ENCODE measurements around the gene LCP2. TPM values are rescaled to one million over a fixed set of nuclear protein-coding genes. Genes with fewer than 3 reads are reported as not detected.
"Not testable (repeated sequence)": the region's sequence is repeated elsewhere in the genome, so short reads cannot be mapped to it uniquely, and the experiment has no call there.

Gene LCP2
- total RNA-seq, 4 donors from 2014 or later: 27.5 to 53.8 (median 47.3) TPM

DNA sequence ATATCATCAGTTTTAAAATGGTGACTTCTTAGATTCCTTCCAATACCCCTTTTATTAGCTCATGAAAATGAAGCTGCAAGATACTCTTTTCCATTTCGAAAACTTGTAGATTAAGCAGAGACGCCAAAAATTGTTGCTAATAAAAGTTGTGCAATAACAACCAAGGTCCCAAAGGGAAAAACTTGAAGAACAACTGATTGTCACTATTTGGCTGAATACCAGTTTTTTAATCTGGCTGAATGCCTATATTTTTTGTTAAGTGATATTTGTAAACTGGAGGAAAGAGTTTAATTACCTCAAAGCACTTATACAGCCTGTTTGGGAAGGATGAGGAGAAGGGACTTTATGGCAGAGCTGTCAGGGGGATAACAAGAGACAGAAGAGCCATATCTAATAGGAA, 50.2 kb downstream of the LCP2 start:
- Histone ChIP-seq H3K27me3 (no peaks in the 10 kb centered on the region), H3K4me1 (peaks cover 0 to 39% (median 5%) of the 10 kb centered on the region in 4 donors), H3K27ac (peak overlapping the region in 2 of 4 donors; percentile 55 to 66), H3K36me3 (no peaks in the 10 kb centered on the region), H3K9me3 (no peaks in the 10 kb centered on the region), H3K4me3 (no peak overlapping the region)
- DNase-seq (ENCODE audit: low spot score in 2 of 2): no peak
- TF ChIP-seq EP300 (IDR thresholded peaks at IDR 0.05): peak in 1 of 2 donors; percentile 68
- TF ChIP-seq, protein P1, sequence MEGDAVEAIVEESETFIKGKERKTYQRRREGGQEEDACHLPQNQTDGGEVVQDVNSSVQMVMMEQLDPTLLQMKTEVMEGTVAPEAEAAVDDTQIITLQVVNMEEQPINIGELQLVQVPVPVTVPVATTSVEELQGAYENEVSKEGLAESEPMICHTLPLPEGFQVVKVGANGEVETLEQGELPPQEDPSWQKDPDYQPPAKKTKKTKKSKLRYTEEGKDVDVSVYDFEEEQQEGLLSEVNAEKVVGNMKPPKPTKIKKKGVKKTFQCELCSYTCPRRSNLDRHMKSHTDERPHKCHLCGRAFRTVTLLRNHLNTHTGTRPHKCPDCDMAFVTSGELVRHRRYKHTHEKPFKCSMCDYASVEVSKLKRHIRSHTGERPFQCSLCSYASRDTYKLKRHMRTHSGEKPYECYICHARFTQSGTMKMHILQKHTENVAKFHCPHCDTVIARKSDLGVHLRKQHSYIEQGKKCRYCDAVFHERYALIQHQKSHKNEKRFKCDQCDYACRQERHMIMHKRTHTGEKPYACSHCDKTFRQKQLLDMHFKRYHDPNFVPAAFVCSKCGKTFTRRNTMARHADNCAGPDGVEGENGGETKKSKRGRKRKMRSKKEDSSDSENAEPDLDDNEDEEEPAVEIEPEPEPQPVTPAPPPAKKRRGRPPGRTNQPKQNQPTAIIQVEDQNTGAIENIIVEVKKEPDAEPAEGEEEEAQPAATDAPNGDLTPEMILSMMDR (IDR thresholded peaks at IDR 0.05): no peak
- WGBS, 2 donors: 54 to 56% methylated on average over 2 of the region's 2 CpGs

DNA sequence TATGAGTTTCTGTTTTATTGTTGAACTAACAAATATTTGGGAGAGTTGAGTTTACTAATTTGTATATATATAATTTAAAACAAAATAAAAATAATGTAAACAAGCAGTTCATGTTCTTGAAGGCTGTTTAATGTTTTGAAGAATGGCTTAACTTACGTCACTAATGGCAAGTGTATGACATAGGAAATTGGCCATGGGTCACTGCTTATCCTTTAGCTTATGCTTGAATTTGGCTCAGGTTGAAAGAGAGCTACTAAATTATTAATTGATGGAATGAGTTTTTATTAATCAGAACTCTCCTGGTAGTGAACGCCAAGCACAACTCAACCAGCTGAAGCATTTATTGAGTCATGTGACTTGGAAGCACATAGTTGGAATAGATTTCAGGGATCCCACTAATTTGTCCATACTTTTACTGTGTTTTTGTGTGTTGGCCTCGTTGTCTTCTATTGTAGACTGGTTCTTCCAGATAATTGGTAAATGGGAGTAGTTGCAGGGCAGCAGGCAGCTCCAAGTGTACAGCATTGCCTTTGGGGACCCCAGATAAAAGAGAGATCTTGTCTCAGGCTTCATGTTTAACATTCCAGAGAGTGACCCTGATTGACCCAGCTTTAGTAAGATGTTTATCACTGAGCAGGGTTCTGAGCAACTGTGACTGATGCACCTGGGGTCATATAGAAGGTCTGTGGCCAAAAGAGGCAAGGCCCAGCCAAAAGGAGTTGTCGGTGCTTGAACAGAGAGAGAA, 51.3 kb downstream of the LCP2 start:
- no peaks in the 10 kb centered on the region for H3K27me3 ChIP-seq
- no peak for DNase-seq (ENCODE audit: low spot score in 2 of 2)
- peaks cover 0 to 29% (median 2%) of the 10 kb centered on the region in 4 donors for H3K4me1 ChIP-seq
- no peak overlapping the region for H3K4me3 ChIP-seq
- TF ChIP-seq POLR2A (IDR thresholded peaks at IDR 0.05): no peak
- peak overlapping the region in 1 of 4 donors; percentile 53 for H3K27ac ChIP-seq
- no peaks in the 10 kb centered on the region for H3K36me3 ChIP-seq
- 67 to 70% methylated on average over 4 of the region's 4 CpGs for WGBS, 2 donors
- no peaks in the 10 kb centered on the region for H3K9me3 ChIP-seq

- H3K4me3 ChIP-seq; DNase-seq (ENCODE audit: low spot score in 2 of 2); H3K27ac ChIP-seq; H3K27me3 ChIP-seq; H3K9me3 ChIP-seq; H3K36me3 ChIP-seq: not testable (repeated sequence)
- peaks cover 0 to 27% (median 2%) of the 10 kb centered on the region in 4 donors for H3K4me1 ChIP-seq
- 87 to 95% methylated on average over 19 to 23 of the region's 23 CpGs for WGBS, 2 donors
These were observed 52.1 kb downstream of the LCP2 start for GRCh38 chr5:170245436-170245835.

DNA sequence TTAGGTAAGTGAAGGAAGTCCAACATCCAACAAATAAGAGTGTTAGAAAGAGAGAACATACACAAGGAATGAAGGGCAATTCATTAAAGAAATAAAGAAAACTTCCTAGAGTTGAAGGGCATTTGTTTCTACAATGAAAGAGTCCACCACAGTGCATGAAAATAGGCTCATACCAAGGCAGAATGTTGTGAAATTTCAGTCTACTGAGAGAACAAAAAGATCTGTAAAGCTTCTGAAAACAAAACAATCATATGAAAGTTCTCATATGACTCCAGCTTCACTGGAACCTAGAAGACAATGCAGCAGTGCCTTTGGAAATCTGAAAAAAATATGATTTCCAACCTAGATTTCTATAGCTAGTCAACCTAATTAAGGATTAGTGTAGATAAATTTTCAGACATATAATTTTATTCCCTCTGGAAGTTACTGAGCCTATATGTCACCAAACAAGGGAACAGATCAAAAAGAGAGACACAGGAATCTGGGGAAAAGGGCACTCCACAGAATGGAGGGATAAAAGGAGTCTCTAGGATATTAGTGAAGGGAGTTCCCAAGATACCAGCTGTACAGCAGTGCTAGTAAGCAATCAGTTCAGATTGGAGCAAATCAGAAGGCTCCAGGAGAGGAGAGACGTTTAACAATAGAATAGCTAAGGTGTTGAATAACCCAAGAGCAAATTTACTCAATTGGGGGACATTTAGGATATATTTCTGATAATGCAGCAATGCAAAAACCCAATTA, 59.0 kb downstream of the LCP2 start:
- peaks cover 0 to 21% (median 3%) of the 10 kb centered on the region in 4 donors for H3K4me1 ChIP-seq
- TF ChIP-seq EP300 (IDR thresholded peaks at IDR 0.05) (peak; percentile 58 to 78), POLR2A (IDR thresholded peaks at IDR 0.05) (no peak)
- TF ChIP-seq, protein P1 (IDR thresholded peaks at IDR 0.05): no peak
- no peak for DNase-seq (ENCODE audit: low spot score in 2 of 2)
- 41 to 47% methylated on average over 1 of the region's 1 CpG for WGBS, 2 donors
- peak overlapping the region; percentile 45 to 87 (median 68) for H3K27ac ChIP-seq
- H3K27me3 ChIP-seq: no peaks in the 10 kb centered on the region
- H3K9me3 ChIP-seq: no peaks in the 10 kb centered on the region
- H3K4me3 ChIP-seq: no peak overlapping the region
- H3K36me3 ChIP-seq: no peaks in the 10 kb centered on the region

DNA sequence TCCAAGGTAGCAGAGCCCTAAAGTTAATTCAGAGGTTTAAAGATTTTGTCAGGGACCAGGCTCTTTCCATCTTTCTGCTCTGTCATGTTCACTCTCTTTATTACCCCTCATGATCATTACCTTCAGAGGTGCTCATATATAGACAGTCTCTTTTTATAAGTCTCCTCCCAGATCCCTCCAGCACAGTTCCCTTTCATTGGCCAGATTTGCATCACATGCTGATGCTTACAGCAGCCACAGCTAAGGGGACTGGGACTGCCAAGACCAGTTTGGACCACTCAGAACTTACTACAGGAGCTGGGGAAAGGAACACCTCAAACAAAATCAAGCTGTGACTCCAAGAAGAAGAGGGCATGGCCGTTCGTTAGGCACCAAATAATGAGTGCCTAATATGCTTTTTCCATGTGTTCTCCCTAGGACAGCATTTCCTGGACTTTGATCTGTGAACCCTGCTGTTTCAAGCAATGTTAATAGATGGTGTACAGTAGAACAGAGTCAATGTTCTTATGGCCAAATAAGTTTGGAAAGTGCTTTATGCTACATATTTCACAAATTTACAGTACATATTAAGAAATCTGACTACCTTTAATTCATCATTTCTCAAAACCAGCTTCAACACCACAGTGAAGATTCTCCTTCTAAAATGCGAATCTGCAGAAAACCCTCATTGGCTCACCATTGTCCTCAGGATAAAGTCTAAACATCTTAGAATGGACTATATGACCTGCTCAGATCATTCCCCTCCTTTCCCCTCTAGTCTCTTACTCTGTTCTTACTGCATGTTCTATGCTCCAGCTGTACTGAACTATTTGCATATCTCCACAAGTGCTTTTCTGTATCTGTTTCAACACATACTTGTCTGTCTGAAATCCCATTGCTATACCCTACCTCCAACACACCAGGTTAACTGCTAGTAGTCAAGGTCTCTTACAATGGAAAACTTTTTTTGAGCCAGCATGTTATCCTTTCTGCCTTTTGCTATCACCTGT, 61.4 kb downstream of the LCP2 start:
- peaks cover 0 to 21% (median 3%) of the 10 kb centered on the region in 4 donors for H3K4me1 ChIP-seq
- no peak overlapping the region for H3K27ac ChIP-seq
- DNase-seq (ENCODE audit: low spot score in 2 of 2): no peak
- no peaks in the 10 kb centered on the region for H3K36me3 ChIP-seq
- H3K27me3 ChIP-seq: no peaks in the 10 kb centered on the region
- H3K4me3 ChIP-seq: no peak overlapping the region
- 76 to 78% methylated on average over 3 of the region's 3 CpGs for WGBS, 2 donors
- no peaks in the 10 kb centered on the region for H3K9me3 ChIP-seq
- no peak for TF ChIP-seq POLR2A (IDR thresholded peaks at IDR 0.05)
- TF ChIP-seq, protein P1 (IDR thresholded peaks at IDR 0.05): no peak

All from tibial nerve (tissue), 4 donors.